Ectodermal cell (in vitro differentiated cells): ENCODE results near the gene NEK5.

Experiments used
- H3K27ac ChIP-seq: 2 replicates; pipeline ENCODE4 v1.7.0; 2013; ENCODE audit warnings: mild to moderate bottlenecking, low read depth, low read length; ENCODE audit not compliant: insufficient read depth, poor library complexity, severe bottlenecking
- H3K27me3 ChIP-seq: 2 replicates; pipeline ENCODE4 v1.7.0; 2013; ENCODE audit warnings: mild to moderate bottlenecking, low read length; ENCODE audit not compliant: insufficient read depth, control insufficient read depth, poor library complexity, severe bottlenecking
- H3K36me3 ChIP-seq: one replicate; pipeline ENCODE4 v1.7.0; 2013; ENCODE audit warnings: low read length; ENCODE audit not compliant: control insufficient read depth, insufficient read depth
- H3K4me1 ChIP-seq: one replicate; pipeline ENCODE4 v1.7.0; 2013; ENCODE audit warnings: low read length; ENCODE audit not compliant: control insufficient read depth, insufficient read depth
- H3K4me3 ChIP-seq: 2 replicates; pipeline ENCODE4 v1.7.0; 2013; ENCODE audit warnings: low read depth, low read length, control low read depth; ENCODE audit not compliant: insufficient read depth
- H3K9me3 ChIP-seq: 2 replicates; pipeline ENCODE4 v1.7.0; 2013; ENCODE audit warnings: mild to moderate bottlenecking, low read length, moderate library complexity; ENCODE audit not compliant: control insufficient read depth
- WGBS, 2 experiments: methylation state at CpG; one replicate each; pipeline ENCODE4 v1.1.7; 2013; ENCODE audit warnings: missing lambda C conversion rate in 2 of 2; 5-methylcytosine and 5-hydroxymethylcytosine counted together

Gene NEK5

DNA sequence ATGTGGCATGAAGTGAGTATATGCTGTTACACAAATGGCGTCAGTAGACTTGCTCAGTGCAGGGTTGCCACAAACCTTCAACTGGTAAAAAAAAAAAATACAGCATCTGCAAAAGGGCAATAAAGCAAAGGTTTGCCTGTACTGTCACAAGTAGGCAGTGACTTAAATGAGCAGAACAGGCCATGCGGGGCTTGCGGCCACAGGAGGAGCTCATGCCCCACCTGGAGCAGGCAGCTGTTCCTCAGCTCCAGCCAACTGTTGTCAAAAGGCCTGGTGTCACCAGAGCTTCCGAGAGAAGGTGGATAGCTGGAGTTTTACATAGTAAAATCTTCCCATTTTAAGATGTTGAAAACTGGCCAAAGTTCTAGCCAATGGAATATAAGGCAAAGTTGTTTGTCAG is 125.3 kb downstream of the NEK5 start:
- Histone ChIP-seq H3K36me3 (no peaks in the 10 kb centered on the region), H3K27ac (no peak overlapping the region), H3K4me1 (peaks cover 7% of the 10 kb centered on the region), H3K9me3 (no peaks in the 10 kb centered on the region), H3K27me3 (no peaks in the 10 kb centered on the region), H3K4me3 (no peak overlapping the region)
- WGBS, 2 experiments = 84 to 90% methylated on average over 4 of the region's 4 CpGs

DNA sequence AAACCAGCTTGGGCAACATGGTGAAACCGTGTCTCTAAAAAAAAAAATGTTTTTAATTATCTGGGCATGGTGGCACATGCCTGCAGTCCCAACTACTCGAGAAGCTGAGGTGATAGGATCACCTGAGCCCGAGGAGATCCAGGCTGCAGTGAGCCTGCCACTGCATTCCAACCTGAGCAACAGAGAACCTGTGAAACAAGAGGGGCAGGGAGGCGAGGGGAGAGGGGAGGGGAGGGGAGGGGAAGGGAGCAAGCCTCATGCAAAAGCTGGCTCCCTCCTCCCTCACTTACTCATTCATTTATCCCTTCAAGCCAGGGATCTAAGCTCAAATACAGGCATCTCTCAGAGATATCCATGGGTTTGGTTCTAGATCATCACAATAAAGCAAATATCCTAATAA is 126.5 kb downstream of the NEK5 start:
- 70 to 71% methylated on average over 3 of the region's 4 CpGs for WGBS, 2 experiments
- no peaks in the 10 kb centered on the region for H3K9me3 ChIP-seq

DNA sequence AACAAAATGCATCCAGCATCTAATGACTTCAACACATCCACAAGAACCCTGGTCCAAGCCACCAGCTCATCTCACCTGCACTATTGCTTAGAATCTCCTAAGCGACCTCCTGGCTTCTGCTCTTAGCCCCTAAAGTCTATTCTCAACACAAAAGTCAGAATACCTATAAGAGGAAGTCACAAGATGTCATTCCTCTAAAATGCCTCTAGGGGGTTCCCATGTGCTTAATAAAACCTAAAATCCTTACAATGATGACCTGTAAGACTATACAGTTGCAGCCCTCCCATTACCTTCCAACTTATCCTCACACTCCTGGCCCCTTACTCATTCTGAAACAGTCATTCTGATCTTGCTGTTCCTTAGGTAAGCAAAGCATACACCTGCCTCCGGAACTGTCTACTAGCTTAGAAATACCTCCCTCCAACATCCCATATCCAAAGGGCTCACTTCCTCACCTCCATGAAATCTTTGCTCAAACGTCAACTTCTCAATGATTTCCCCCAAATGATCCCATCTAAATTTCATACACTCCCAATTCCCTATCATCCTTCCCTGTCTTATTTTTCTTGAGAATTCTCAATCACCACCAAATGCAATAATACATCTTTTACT is 127.6 kb downstream of the NEK5 start:
- Histone ChIP-seq H3K4me1 (peaks cover 16% of the 10 kb centered on the region), H3K36me3 (no peaks in the 10 kb centered on the region), H3K27me3 (no peaks in the 10 kb centered on the region), H3K9me3 (no peaks in the 10 kb centered on the region), H3K4me3 (no peak overlapping the region), H3K27ac (no peak overlapping the region)
- 74 to 83% methylated on average over 3 of the region's 3 CpGs for WGBS, 2 experiments

More for the DNA sequence above, 126.5 kb downstream of the NEK5 start:
- Histone ChIP-seq H3K4me1 (peaks cover 14% of the 10 kb centered on the region), H3K27ac (no peak overlapping the region), H3K27me3 (no peaks in the 10 kb centered on the region), H3K4me3 (no peak overlapping the region), H3K36me3 (no peaks in the 10 kb centered on the region)

DNA sequence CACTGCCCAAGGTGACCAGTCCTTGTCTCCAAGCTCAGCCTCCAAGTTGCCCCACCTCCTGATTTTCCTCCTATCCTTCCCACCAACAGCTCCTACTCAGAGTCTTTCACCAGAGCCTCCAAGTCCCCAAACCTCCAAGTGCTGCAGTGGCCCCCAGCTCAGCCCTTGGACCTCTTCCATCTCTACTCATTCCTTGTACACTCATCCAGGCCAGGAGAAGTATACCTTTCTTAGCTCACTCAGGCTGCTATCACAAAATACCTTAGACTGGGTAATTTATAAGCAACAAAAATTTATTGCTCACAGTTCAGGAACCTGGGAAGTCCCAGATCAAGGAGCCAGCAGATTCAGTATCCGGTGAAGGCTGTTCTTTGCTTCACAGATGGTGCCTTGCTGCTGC is 129.0 kb downstream of the NEK5 start:
- H3K27me3 ChIP-seq = no peaks in the 10 kb centered on the region
- no peak overlapping the region for H3K27ac ChIP-seq
- peaks cover 28% of the 10 kb centered on the region for H3K4me1 ChIP-seq
- no peaks in the 10 kb centered on the region for H3K36me3 ChIP-seq
- no peaks in the 10 kb centered on the region for H3K9me3 ChIP-seq
- no peak overlapping the region for H3K4me3 ChIP-seq
- WGBS, 2 experiments = 86 to 90% methylated on average over 1 of the region's 1 CpG

DNA sequence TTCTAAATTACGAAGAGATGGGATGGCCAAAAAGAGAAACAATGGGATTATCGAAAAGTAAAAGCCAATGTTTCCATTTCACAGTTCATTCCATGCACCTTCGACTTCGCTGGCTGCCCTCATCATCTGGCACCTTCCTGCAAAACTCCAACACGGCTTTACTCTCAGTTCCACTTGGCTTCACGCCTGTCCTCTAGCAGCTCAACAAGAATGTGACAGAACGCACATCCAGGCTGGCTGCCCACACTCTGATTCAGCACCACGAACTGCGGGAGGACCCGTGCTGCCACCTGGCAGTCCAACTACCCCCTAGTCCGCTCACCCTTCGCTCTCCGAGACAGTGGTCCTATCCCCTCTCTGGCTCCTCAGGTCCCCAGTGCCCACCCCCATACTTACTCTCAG is 129.4 kb downstream of the NEK5 start:
- 93 to 95% methylated on average over 13 of the region's 13 CpGs for WGBS, 2 experiments
- Histone ChIP-seq H3K4me3 (no peak overlapping the region), H3K27ac (no peak overlapping the region), H3K27me3 (no peaks in the 10 kb centered on the region), H3K9me3 (no peaks in the 10 kb centered on the region), H3K36me3 (no peaks in the 10 kb centered on the region), H3K4me1 (peaks cover 28% of the 10 kb centered on the region)

DNA sequence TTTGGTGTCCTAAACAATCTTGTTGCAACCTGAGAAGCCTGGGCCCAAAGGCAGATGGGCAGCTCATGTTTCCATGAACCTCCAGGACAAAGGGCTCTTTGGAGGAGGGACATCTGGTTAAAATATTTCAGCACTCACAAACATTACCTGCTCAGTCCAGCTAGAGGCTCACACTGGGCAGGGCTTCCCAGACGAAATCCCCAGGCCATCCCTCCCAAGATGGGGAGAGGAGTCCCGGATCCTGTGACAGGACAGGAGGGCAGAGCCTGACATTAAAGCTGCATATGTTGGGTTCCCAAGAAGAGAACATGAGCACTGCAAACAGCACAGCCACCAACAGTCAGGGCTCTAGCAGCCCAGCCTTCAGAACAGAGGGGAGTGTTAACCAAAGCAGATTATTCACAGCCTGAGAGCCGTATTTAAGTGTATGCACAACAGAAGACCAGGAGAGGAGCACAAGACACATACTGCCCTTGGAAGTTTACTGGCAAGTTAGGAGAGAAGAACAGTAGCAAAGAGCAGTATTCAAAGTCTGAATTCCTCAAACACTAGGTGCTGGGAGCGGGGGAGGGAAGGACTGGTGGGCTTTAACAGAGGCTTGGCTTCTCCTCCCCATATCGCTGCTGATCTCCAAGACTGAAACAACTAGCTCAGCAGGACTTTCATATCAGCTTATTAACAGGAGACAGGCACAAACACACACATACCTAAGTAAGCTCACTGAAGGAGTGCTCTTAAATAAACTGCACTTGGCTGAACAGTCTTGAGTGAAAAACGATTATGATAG is 130.0 kb downstream of the NEK5 start:
- Histone ChIP-seq H3K4me1 (peaks cover 28% of the 10 kb centered on the region), H3K27me3 (no peaks in the 10 kb centered on the region), H3K36me3 (no peaks in the 10 kb centered on the region), H3K27ac (no peak overlapping the region), H3K9me3 (no peaks in the 10 kb centered on the region), H3K4me3 (no peak overlapping the region)
- 56 to 62% methylated on average over 6 of the region's 6 CpGs for WGBS, 2 experiments

DNA sequence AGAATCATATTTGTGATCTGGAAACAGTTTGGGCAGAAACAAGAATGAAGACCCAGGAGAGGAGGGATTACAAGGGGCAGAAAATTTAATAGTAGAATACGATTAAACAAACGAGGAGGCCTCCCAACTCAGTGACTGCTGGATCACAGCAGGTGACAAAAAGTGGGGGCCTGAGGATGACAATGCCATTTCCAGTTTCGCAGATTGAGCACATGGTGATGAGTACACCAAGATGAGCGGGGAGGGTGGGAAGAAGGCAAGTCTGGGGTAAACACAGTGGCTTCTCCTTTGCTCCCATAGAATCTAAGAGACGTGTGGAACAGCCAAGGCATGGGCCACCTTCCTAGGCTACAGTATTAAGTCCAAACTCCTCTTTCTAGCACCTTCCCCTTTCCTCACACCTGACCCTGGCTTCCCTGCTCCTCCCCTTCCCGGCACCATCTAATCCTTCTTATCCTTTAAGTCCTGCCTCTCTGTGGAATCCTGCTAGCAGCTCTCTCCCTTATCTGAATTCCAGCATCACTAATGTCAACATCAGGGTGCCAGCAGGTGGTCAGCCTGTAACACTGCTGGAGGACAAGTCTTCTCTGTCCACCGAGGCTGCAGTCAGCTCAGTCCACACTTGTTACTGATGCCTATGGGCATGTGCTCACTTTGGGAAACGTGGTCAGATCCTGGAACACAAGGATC is 131.1 kb downstream of the NEK5 start:
- 70 to 72% methylated on average over 8 of the region's 8 CpGs for WGBS, 2 experiments
- Histone ChIP-seq H3K27me3 (no peaks in the 10 kb centered on the region), H3K9me3 (no peaks in the 10 kb centered on the region), H3K36me3 (no peaks in the 10 kb centered on the region), H3K4me1 (peaks cover 28% of the 10 kb centered on the region), H3K27ac (no peak overlapping the region), H3K4me3 (no peak overlapping the region)

DNA sequence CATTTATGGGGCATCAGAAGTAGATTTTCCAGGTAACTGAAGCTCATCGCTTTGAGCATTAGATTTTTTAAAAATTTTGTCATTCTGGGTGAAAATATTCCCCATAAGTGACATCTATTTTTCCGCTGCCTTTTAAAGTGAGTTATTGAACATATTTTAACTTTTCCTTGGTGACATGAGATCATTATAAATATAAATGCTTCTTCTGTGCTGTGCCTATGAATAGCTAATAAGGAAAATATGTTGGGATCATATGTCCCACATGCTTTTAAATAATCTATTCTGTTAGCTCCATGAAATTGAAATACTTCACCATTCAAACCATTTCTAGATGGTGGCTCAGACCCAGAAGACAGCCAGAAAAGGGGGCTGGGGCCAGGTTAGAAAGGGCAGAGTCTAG is 131.7 kb downstream of the NEK5 start:
- Histone ChIP-seq H3K4me3 (no peak overlapping the region), H3K9me3 (no peaks in the 10 kb centered on the region)

DNA sequence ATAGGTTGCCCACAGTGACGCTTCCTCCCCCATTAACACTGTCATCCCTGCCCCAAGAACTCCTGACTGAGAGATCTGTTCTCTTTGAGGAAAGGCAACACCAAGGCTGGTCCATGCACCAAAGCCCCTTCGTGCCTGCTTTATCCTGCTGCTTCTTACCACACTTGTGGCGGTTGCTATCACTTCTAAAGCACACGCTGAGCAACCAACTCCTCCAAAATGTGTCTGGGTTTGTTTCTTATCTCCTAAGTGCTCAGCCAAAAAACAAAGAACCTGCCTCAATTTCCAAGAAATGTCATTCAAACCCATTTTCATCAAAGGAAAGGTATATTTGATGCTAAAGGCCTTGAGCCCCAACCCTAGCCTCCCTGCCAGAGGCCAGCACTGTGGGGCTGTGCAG is 132.2 kb downstream of the NEK5 start:
- Histone ChIP-seq H3K36me3 (no peaks in the 10 kb centered on the region), H3K4me3 (no peak overlapping the region), H3K9me3 (no peaks in the 10 kb centered on the region), H3K27ac (no peak overlapping the region), H3K4me1 (peaks cover 28% of the 10 kb centered on the region), H3K27me3 (no peaks in the 10 kb centered on the region)
- WGBS, 2 experiments = 89 to 94% methylated on average over 4 of the region's 4 CpGs

More for the DNA sequence above, 131.7 kb downstream of the NEK5 start:
- no peaks in the 10 kb centered on the region for H3K36me3 ChIP-seq
- WGBS, 2 experiments = 100% methylated on average over 1 of the region's 2 CpGs
- no peak overlapping the region for H3K27ac ChIP-seq
- H3K27me3 ChIP-seq = no peaks in the 10 kb centered on the region
- H3K4me1 ChIP-seq = peaks cover 28% of the 10 kb centered on the region
